H9 (cell line): ENCODE results near the gene CDH13. TPM values are rescaled to one million over a fixed set of nuclear protein-coding genes. Genes with fewer than 3 reads are reported as not detected.

Experiments used
- DNase-seq: peaks from one replicate; pipeline ENCODE4 v3.0.0-alpha.2; 2017
- H2AFZ ChIP-seq: one replicate; pipeline ENCODE4 v1.6.1; 2013; ENCODE audit warnings: mild to moderate bottlenecking, low read length, control low read depth, moderate library complexity
- H2AK5ac ChIP-seq: 2 replicates; pipeline ENCODE4 v1.6.1; 2013; ENCODE audit warnings: low read length, control low read depth, mixed read lengths; ENCODE audit not compliant: insufficient read length
- H2BK120ac ChIP-seq: one replicate; pipeline ENCODE4 v1.6.1; 2013; ENCODE audit warnings: low read depth, mild to moderate bottlenecking, low read length, control low read depth, inconsistent platforms; ENCODE audit not compliant: poor library complexity, severe bottlenecking
- H2BK12ac ChIP-seq: 2 replicates; pipeline ENCODE4 v1.6.1; 2013; ENCODE audit warnings: low read length, control low read depth, mixed read lengths, low read depth; ENCODE audit not compliant: insufficient read length
- H2BK15ac ChIP-seq: 2 replicates; pipeline ENCODE4 v1.6.1; 2013; ENCODE audit warnings: low read depth, low read length, control low read depth
- H2BK20ac ChIP-seq: one replicate; pipeline ENCODE4 v1.6.1; 2013; ENCODE audit warnings: low read depth, mild to moderate bottlenecking, low read length, control low read depth, inconsistent platforms; ENCODE audit not compliant: poor library complexity, severe bottlenecking
- H2BK5ac ChIP-seq: 2 replicates; pipeline ENCODE4 v1.6.1; 2013; ENCODE audit warnings: low read length, control low read depth, mixed read lengths; ENCODE audit not compliant: insufficient read length
- H3K14ac ChIP-seq: 2 replicates; pipeline ENCODE4 v1.6.1; 2013; ENCODE audit warnings: low read length, control low read depth; ENCODE audit not compliant: insufficient read depth
- H3K18ac ChIP-seq: 2 replicates; pipeline ENCODE4 v1.6.1; 2013; ENCODE audit warnings: low read depth, mild to moderate bottlenecking, mixed read lengths, low read length, control low read depth; ENCODE audit not compliant: insufficient read length
- H3K23ac ChIP-seq: 2 replicates; pipeline ENCODE4 v1.6.1; 2013; ENCODE audit warnings: low read length, control low read depth, mixed read lengths, low read depth; ENCODE audit not compliant: insufficient read length
- H3K23me2 ChIP-seq: 2 replicates; pipeline ENCODE4 v1.6.1; 2013; ENCODE audit warnings: low read depth, mild to moderate bottlenecking, mixed read lengths, low read length, control low read depth; ENCODE audit not compliant: insufficient read length, poor library complexity, severe bottlenecking
- H3K27ac ChIP-seq: 2 replicates; pipeline ENCODE4 v1.5.1; 2013; ENCODE audit warnings: low read length, control low read depth, mixed read lengths, low read depth; ENCODE audit not compliant: insufficient read length
- H3K27me3 ChIP-seq: 2 replicates; pipeline ENCODE4 v1.6.1; 2013; ENCODE audit warnings: low read length, control low read depth, inconsistent platforms; ENCODE audit not compliant: insufficient read depth
- H3K4ac ChIP-seq: 2 replicates; pipeline ENCODE4 v1.6.1; 2013; ENCODE audit warnings: low read depth, mild to moderate bottlenecking, control low read depth, inconsistent platforms, low read length, moderate library complexity
- H3K4me1 ChIP-seq: 2 replicates; pipeline ENCODE4 v1.6.1; 2013; ENCODE audit warnings: low read length, control low read depth, inconsistent platforms; ENCODE audit not compliant: insufficient read depth
- H3K4me2 ChIP-seq: 2 replicates; pipeline ENCODE4 v1.6.1; 2013; ENCODE audit warnings: low read length, control low read depth, mixed read lengths; ENCODE audit not compliant: insufficient read length, insufficient read depth
- H3K56ac ChIP-seq: 2 replicates; pipeline ENCODE4 v1.6.1; 2013; ENCODE audit warnings: low read depth, mild to moderate bottlenecking, mixed read lengths, low read length, control low read depth; ENCODE audit not compliant: insufficient read length
- H3K79me1 ChIP-seq: 2 replicates; pipeline ENCODE4 v1.6.1; 2013; ENCODE audit warnings: low read depth, mild to moderate bottlenecking, moderate library complexity, low read length, control low read depth, inconsistent platforms; ENCODE audit not compliant: insufficient read depth, poor library complexity, severe bottlenecking
- H3K79me2 ChIP-seq: 2 replicates; pipeline ENCODE4 v1.6.1; 2013; ENCODE audit warnings: low read length, control low read depth, inconsistent platforms; ENCODE audit not compliant: insufficient read depth
- H3K9ac ChIP-seq: 2 replicates; pipeline ENCODE4 v1.6.1; 2013; ENCODE audit warnings: low read length, control low read depth, mixed read lengths; ENCODE audit not compliant: insufficient read length; ENCODE audit errors: extremely low read depth
- H3K9me3 ChIP-seq: one replicate; pipeline ENCODE4 v1.6.1; 2013; ENCODE audit warnings: low read depth, low read length, inconsistent platforms; ENCODE audit not compliant: control insufficient read depth
- H3T11ph ChIP-seq: one replicate; pipeline ENCODE4 v1.6.1; 2013; ENCODE audit warnings: mild to moderate bottlenecking, low read length, control low read depth, inconsistent platforms
- H4K20me1 ChIP-seq: one replicate; pipeline ENCODE4 v1.6.1; 2013; ENCODE audit not compliant: control insufficient read depth, insufficient read length, insufficient read depth
- H4K5ac ChIP-seq: 2 replicates; pipeline ENCODE4 v1.6.1; 2013; ENCODE audit warnings: low read depth, mild to moderate bottlenecking, mixed read lengths, low read length, control low read depth; ENCODE audit not compliant: insufficient read length
- H4K8ac ChIP-seq: replicated peaks from 2 replicates; pipeline ENCODE4 v1.6.1; 2013; ENCODE audit warnings: low read length, control low read depth, mixed read lengths, low read depth; ENCODE audit not compliant: insufficient read length
- H4K91ac ChIP-seq: 2 replicates; pipeline ENCODE4 v1.6.1; 2013; ENCODE audit warnings: low read depth, mild to moderate bottlenecking, moderate library complexity, mixed read lengths, low read length, control low read depth; ENCODE audit not compliant: insufficient read length
- H3K27ac Mint-ChIP-seq, 3 experiments: 2 replicates in 2 of 3; 3 replicates in 1 of 3; pipeline ENCODE4 v1.8.0; 2020 to 2021; ENCODE audit warnings: mixed read lengths in 3 of 3, mild to moderate bottlenecking in 1 of 3, moderate library complexity in 1 of 3
- H3K27me3 Mint-ChIP-seq: 2 replicates; pipeline ENCODE4 v1.8.0; 2021; ENCODE audit warnings: low read depth, mild to moderate bottlenecking, moderate library complexity, mixed read lengths
- H3K36me3 Mint-ChIP-seq, 3 experiments: 2 replicates in 2 of 3; 3 replicates in 1 of 3; pipeline ENCODE4 v1.8.0; 2020 to 2021; ENCODE audit warnings: low read depth in 3 of 3, mixed read lengths in 3 of 3; ENCODE audit not compliant: insufficient read depth in 1 of 3
- H3K4me1 Mint-ChIP-seq, 2 experiments: 2 replicates each; pipeline ENCODE4 v1.8.0; 2020; ENCODE audit warnings: mixed read lengths in 2 of 2
- H3K4me3 Mint-ChIP-seq, 2 experiments: 2 replicates in 1 of 2; 3 replicates in 1 of 2; pipeline ENCODE4 v1.8.0; 2020 to 2021; ENCODE audit warnings: mild to moderate bottlenecking in 2 of 2, mixed read lengths in 2 of 2, moderate library complexity in 1 of 2
- H3K9me3 Mint-ChIP-seq, 2 experiments: 2 replicates in 1 of 2; 3 replicates in 1 of 2; pipeline ENCODE4 v1.8.0; 2020; ENCODE audit warnings: mild to moderate bottlenecking in 2 of 2, mixed read lengths in 2 of 2, moderate library complexity in 1 of 2
- WGBS: extraction: QIAGEN DNeasy Blood & Tissue Kit; methylation state at CpG from one replicate; pipeline ENCODE4 v1.1.7; 2013; ENCODE audit warnings: missing lambda C conversion rate, low lambda C conversion rate, mixed read lengths; ENCODE audit not compliant: insufficient read length; ENCODE audit errors: extremely low coverage; 5-methylcytosine and 5-hydroxymethylcytosine counted together
- total RNA-seq: library from RNA; stranded (reverse); gene quantifications from 2 replicates; pipeline ENCODE4 v1.2.1, GENCODE V29; 2021
- TF ChIP-seq, protein P1 (sequence below): fragments of 200-600 bp; sonication (generic); conservative IDR thresholded peaks from 3 replicates; pipeline ENCODE4 v1.8.0; 2021; ENCODE audit warnings: antibody characterized with exemption, mild to moderate bottlenecking

Gene CDH13
- total RNA-seq, 1 experiment from 2014 or later = 1.5 TPM

DNA sequence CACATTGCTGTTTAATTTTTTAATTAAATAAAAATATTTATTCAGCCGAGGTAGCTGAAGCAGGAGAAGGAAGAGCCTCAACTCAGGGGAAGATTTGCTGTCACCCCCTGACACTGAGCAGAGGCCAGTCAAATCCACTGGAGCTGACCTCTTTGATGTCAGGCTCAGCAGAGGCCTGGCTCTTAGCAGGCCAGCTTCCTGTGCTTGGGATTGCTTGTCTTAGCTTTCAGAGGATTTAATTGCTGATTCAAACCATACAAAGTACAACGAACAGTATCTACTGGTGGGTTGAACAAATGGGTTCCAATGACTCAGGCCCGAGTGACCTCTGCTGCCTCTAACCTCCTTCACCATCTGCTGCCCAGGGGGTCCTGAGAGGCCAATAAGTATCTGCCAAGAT is 764.0 kb downstream of the CDH13 start:
- Mint-ChIP-seq H3K36me3 (no peaks in the 10 kb centered on the region; a peak in 1 of 7 replicates), H3K27ac (no peak overlapping the region; a peak in 1 of 7 replicates), H3K27me3 (peaks cover 5% of the 10 kb centered on the region; the same call in 1 of the 2 replicates), H3K4me3 (no peak overlapping the region), H3K4me1 (no peaks in the 10 kb centered on the region), H3K9me3 (peaks cover 4 to 5% of the 10 kb centered on the region in 2 experiments)
- Histone ChIP-seq H3K4ac (no peak overlapping the region), H2BK15ac (no peak overlapping the region), H3K9me3 (no peaks in the 10 kb centered on the region), H3K56ac (no peak overlapping the region), H3K18ac (no peak overlapping the region), H4K91ac (no peak overlapping the region), H3K4me1 (no peaks in the 10 kb centered on the region), H4K5ac (no peak overlapping the region), H3T11ph (no peak overlapping the region), H3K23me2 (no peaks in the 10 kb centered on the region), H3K27me3 (no peaks in the 10 kb centered on the region), H2AFZ (no peak overlapping the region), H3K27ac (no peak overlapping the region), H4K20me1 (no peaks in the 10 kb centered on the region), H3K9ac (no peak overlapping the region), H3K23ac (no peak overlapping the region), H2BK20ac (no peak overlapping the region), H3K4me2 (no peak overlapping the region), H3K79me1 (no peaks in the 10 kb centered on the region), H2AK5ac (no peak overlapping the region), H3K14ac (no peak overlapping the region), H2BK120ac (no peak overlapping the region), H4K8ac (no peak overlapping the region), H3K79me2 (no peaks in the 10 kb centered on the region), H2BK12ac (no peak overlapping the region), H2BK5ac (no peak overlapping the region)
- WGBS = no CpG with 5 or more reads among the region's 3 CpGs
- TF ChIP-seq, protein P1, sequence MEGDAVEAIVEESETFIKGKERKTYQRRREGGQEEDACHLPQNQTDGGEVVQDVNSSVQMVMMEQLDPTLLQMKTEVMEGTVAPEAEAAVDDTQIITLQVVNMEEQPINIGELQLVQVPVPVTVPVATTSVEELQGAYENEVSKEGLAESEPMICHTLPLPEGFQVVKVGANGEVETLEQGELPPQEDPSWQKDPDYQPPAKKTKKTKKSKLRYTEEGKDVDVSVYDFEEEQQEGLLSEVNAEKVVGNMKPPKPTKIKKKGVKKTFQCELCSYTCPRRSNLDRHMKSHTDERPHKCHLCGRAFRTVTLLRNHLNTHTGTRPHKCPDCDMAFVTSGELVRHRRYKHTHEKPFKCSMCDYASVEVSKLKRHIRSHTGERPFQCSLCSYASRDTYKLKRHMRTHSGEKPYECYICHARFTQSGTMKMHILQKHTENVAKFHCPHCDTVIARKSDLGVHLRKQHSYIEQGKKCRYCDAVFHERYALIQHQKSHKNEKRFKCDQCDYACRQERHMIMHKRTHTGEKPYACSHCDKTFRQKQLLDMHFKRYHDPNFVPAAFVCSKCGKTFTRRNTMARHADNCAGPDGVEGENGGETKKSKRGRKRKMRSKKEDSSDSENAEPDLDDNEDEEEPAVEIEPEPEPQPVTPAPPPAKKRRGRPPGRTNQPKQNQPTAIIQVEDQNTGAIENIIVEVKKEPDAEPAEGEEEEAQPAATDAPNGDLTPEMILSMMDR = no peak
- no peak for DNase-seq
